Measurements from ENCODE around the gene SAMM50. TPM values are rescaled to one million over a fixed set of nuclear protein-coding genes. Genes with fewer than 3 reads are reported as not detected.
"Not testable (repeated sequence)": the region's sequence is repeated elsewhere in the genome, so short reads cannot be mapped to it uniquely, and the experiment has no call there.

The SAMM50 gene
- total RNA-seq, 1 experiment from 2014 or later: 40.8 TPM

DNA sequence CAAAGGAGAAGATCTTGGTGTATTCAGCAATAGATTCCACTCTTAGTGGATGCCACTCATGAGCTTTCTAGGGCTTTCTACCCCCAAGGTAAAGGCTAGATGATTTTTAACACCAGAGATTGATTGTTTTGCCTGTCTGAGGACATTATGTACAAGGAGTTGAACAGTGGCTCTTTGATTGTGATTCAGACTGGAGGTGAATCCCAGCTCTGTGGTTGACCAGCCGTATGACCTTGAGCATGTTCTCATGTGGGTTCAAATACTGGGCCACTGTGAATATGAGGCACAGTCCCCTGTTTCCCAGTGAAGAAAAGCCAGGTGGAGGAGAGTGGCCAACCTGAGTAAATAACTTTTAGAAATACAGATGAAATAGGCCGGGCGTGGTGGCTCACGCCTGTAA lies 44.9 kb downstream of the SAMM50 start:
- no peak for DNase-seq (ENCODE audit: low read depth)

DNA sequence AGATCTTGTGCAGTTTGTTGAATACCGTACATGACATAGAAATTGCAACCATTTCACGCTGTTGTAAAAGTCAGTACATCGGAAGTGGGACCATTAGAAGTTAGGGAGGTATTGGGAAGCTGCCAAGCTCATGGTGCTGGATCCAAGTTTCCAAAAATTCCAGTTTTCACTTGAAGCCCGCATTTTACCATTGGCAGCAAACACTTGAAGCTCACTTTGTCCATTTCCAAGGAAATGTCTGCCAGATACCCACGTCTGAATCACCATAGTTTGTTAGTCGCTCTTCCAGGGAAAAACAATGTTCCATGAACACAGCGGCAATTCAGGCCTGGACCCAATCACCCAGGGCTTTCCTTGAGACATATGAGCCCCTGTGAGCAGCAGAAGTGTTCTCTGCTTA lies 46.3 kb downstream of the SAMM50 start:
- DNase-seq (ENCODE audit: low read depth): no peak

DNA sequence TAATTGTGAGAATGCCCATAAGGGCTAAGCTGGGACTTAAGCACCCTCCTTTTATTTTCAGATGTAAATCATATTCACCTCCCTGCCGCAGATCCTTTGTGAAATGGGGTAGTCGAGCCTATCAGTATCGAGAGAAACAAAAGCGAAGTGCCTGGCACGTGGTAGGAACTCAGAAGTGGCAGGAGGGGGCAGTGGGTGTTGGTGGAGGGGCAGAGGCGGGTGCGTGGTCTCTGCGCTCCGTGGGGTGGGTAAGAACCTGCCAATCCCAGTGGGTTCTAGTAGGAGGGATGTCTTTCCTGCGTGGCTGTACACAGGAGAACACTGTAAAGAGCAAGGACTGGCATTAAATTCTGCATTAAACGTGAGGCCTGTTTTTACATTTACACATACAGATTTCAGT lies 47.1 kb downstream of the SAMM50 start:
- DNase-seq (ENCODE audit: low read depth): no peak

DNA sequence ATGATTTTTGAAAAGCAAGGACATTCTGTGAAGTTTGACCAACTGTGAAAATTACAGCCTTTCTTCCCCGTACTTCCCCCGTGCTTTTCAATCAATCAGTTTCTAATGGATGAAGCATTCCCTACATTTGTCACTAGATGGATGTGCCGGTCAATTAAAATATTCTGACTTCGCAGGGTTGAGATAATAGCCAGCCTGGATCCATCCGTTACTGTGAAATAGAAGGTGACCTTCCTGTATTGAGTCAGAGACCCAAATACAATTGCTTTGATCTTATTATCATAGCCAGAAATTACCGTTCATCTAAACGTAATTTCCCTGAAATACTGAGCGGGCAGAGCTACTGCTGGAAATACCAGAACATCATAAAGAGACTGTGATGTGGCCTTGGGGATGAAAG lies 47.8 kb downstream of the SAMM50 start:
- DNase-seq (ENCODE audit: low read depth): no peak

DNA sequence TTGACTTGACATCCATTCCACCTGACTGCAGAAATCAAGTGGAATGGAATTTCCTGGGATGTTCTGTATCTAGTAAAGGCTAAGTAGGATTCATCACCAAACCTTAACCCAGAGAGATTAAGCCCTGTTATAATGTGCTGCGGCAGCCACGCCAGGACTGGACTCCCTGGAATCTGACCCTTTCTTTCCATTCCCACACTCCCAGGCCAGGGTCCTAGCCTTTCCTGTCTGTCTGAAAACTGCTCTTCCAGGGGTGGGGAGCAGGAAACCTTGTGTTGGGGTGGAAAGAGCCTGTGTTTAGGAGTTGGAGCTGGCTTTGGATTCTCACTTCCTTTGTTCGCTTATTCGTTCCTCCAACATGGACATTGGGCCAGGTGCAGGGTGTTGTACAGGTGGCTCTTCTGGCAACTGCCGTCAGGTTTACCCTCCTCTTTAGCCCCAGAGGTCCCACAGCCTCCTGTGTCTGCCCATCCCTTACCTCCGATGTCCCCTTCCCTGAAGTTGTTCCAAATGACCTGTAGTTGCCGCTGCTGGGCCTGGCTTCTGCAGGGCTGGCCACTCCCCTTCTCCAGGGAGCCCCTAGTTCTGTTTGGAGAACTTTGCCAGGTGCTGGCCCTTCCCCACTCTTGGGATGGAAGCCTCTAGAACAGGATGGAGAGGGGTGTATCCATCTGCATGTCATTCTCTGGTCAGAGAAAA lies 48.3 kb downstream of the SAMM50 start:
- no peak for DNase-seq (ENCODE audit: low read depth)

DNA sequence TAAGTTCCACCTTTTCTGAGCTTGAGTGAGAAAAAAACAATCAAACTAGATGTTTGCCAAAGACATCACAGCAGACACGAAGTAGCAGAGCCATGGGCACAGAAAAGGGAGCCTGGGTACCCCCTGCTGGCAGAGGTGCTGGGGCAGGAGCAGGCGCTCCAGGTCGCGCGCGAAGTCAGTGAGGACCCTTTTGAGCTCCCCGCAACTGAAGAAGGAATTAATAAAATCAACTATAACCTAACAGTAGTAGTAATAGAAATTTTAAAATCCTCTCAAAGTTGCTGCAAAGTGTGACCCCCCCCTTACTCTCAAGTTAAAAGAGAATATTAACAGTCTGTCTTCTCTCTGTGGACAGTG lies 48.8 kb downstream of the SAMM50 start:
- DNase-seq (ENCODE audit: low read depth): no peak

DNA sequence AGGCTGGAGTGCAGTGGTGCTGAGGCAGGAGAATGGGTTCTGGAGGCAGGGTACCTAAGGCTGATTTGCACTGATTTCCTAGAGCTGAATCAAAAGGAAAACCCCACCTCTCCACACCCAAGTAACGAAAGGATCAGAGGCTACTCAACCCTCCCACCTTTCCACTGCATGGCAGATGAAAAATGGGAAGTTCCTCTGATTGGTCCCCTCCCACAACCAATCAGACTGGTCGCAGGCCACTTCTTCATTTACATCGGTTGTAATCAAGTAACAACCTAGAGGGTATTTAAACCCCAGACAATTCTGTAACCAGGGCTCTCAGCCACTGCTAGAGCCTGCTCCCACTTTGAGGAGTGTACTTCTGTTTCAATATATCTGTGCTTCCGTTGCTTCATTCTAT lies 50.3 kb downstream of the SAMM50 start:
- DNase-seq (ENCODE audit: low read depth): no peak

DNA sequence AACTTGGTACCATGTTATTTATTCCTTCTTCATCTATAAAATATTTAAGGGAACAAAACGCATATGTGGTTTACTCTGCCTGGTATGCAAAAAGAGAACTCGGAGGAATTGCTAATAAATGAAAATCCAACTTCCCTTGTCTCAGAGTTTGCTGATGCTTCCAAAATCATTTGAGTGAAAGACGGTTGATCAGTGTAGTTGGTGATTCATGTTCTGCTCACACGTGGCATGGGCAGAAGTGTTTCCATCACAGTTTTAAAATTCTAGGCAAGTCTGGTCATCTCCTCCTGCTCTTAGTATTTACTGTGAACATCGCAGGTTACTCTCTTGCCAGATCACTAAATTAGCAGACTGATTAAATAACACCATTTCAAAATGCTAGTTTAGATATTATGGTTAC lies 56.9 kb downstream of the SAMM50 start:
- no peak for DNase-seq (ENCODE audit: low read depth)

DNA sequence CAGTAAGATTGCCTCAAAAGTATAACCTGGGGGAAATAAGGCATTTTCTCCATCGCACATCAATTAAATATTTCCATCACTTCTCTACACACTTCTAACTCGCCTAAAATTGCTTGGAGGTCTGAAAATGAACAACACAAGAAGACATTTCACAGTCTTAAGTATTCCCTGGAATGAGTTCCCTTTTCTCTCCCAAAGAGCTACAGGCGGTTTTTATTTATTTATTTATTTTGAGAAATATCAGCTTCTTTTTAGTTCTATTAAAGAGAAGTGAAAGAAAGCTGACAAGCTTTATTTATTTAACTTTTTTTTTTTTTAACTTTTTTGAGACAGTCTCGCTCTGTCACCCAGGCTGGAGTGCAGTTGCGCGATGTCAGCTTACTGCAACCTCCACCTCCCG lies 57.3 kb downstream of the SAMM50 start:
- DNase-seq (ENCODE audit: low read depth): no peak

DNA sequence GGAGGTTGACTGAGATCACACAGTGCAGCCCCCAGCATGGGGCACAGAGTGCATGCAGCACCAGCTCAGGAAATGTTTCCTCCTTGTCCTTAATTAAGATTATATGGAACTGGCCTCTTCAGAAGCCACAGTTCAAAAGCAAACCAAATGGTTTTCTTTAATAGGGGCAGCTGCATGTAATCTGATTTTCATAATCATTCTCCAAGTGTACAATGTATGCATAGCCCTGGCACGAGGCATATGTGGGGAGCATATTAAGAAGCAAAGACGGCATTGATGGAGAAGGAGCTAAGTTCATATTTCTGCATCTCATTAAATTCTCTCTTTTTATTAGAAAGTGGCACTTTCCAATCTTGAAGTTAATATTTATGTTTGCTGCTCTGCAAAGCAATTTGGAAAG lies 59.0 kb downstream of the SAMM50 start:
- DNase-seq (ENCODE audit: low read depth): no peak

DNA sequence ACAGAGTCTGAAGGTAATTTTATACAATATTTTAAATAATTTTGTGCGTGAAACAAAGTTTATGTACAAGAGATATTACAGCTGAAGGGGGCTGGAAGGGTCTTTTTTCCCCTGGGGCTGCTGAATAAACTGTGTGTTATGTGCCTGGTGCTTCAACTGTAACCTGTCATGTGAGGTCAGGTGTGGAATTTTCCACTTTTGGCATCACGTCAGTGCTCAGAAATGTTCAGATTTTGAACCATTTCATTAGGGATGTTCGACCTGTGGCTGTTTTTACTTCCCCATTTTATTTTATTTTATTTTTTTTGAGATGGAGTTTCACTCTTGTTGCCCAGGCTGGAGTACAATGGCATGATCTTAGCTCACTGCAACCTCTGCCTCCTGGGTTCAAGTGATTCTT lies 61.3 kb downstream of the SAMM50 start:
- DNase-seq (ENCODE audit: low read depth): not testable (repeated sequence)

DNA sequence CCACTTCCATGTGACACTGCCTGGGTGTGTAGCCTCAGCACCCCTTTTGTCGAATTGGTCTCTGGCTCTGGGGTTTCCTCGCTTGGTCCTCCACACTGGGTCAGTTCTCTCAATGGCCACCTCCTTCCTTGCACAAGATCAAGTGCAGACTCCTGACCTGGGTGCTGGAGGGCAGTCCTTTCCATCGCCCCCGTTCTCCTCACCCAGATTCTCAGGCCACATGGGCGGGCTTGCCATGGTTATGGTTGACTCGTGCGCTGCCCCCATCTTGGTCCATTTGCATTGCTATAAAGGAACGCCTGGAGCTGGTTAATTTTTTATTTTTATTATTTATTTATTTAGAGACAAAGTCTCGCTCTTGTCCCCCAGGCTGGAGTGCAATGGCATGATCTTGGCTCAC lies 63.4 kb downstream of the SAMM50 start:
- DNase-seq (ENCODE audit: low read depth): no peak

DNA sequence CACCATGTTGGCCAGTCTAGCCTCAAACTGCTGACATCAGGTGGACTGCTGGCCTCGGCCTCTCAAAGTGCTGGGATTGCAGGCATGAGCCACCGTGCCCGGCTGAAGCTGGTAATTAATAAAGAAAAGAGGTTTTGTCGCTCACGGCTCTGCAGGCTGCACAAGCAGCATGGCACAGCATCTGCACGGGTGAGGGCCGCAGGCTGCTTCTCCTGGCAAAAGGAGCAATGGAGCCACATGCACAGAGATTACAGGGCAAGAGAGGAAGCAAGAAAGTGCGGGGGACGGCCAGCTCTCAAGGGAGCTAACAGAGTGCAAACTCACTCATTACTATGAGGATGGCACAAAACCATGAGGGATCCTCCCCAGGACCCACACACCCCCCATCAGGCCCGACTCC lies 64.2 kb downstream of the SAMM50 start:
- DNase-seq (ENCODE audit: low read depth): no peak

DNA sequence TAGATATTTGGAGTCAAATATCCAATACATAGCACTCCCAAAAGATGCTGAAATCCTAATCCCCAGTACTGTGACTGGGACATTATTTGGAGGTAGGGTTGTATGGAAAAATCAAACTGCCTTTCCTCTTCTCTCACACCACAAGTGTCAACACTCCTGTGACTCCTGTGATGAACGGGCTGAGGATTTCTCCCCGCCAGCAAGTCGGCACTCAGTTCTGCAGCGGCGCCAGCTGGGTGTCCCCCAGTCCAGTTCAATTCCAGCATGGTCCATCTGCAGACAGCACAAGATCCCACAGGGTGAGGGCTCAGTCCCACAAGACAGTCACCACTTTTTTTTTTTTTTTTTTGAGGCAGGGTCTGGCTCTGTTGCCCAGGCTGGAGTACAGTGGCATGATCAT lies 64.6 kb downstream of the SAMM50 start:
- no peak for DNase-seq (ENCODE audit: low read depth)

DNA sequence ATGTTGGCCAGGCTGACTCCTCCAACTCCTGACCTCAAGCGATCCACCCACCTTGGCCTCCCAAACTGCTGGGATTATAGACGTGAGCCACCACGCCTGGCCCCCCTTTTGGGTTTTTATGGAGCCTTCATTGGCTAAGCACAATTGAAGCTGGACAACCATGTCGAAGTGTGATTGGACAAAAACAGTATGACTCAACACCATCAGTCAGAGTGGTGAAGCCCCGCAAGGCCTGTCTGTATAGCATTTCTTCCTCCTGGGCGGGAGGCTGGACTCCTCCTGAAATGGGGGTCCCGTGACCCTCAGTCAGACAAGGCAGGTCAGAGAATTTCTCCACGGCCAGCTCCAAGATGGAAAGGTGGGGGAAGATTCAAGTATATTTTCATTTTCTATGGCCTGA lies 65.7 kb downstream of the SAMM50 start:
- DNase-seq (ENCODE audit: low read depth): no peak

DNA sequence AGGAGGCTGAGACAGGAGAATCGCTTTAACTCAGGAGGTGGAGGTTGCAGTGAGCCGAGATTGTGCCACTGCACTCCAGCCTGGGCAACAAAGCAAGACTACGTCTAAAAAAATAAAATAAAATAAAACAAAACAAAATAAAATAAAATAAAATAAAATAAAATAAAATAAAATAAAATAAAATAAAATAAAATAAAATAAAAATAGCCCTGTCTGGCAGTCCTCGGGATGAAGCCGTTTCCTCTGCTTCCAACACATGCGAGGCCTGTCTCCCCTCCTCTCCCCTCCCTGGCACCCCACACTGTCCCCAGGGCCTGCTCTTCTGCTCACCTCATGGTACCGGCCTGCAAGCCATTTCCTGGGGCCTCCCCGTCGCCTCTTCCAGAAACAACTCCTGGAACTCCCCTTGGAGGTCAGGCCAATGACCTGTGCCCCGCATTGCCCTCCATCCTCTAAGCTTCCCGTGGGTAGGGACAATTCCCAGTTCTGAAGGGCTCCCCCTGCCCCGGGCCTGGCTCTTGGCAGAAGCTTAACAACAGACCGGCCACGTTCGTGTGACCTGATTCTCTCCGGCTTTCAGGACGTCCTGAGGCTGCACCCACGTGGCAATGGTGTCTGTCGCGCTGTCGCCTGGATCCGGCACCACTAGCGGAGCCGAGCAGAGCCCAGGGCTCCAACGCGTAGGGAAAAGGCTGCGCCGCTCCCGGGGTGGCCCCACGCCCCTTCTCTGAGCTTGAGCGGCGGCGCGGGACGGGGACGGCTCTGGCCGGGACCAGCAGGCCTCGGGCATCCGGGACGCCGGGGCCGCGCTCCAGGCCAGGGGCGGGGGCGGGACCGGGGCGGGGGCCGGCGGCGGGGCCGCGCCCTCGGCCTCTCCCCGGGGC lies 68.4 kb downstream of the SAMM50 start:
- DNase-seq (ENCODE audit: low read depth): no peak

DNA sequence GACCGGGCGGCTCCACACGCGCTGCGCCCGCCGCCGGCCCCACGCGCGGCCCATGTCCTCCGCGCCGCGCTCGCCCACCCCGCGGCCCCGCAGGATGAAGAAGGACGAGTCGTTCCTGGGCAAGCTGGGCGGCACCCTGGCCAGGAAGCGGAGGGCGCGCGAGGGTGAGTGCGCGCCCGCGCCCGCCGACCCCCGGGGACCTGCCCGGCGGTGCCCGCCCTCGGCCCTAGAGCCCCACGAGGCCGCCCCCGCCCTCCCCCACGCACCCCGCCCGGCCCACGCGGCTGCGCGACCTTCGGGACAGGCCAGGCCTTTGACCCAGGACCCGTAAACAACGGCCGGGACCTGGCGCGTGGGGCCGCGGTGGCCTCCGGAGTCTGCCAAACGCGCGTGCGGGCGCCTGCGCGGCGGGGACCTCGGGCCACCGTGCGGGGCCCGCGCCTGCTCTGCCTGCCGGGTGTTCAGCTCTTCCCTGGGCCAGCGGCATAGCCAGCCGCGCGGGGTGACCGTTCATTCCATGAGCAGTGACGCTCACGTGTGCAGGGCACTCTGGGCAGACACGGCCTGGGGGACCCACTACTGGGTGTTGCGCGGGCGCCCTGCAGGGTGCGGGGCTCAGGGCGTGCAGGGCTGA lies 69.2 kb downstream of the SAMM50 start, which contains the start of gene PARVB:
PARVB (plus strand) TSS at position 15 of the 634 bp plus-strand sequence; CDS start at position 53, 38 bp downstream.
- no peak for DNase-seq (ENCODE audit: low read depth)

DNA sequence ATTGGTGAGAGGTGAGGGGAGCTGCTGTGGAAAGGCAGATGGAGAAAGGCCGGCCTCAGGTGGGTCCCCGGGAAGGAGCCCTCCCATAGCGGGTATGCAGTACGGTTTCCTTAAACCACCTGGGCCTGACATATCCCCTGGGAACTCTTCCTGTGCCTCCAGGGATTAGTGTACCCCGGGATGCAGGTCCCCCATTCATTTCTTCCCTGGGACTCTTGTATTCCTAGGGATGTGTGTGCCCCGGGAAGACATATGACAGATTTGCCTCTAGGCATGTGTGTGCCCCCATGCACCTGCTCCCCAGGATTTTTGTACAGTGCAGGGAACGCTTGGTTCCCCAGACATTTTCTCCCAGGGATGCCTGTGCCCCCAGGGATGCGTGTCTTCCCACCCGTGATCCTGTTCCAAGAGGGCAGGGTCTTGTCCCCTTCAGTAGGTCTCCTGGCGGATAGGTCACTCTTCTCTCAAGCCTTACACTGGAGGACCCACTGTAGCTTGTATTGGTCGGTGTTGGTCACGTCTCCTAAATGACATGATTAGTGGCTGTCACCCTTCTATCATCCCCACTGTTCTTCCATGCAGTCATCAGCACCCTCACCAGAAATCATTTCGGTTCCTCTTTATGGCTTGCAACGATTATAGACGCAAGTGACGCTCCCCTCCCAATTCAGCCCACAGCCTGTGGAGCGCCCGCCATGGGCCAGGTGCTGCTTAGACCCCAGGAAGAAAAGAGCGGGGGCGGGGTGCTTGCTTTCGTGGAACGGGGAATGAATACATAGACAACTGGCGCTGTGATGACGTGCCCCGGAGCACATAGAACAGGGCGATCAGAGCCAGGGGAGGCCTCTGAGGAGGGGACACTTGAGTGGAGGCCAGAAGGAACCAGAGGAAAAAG lies 70.2 kb downstream of the SAMM50 start:
- no peak for DNase-seq (ENCODE audit: low read depth)

DNA sequence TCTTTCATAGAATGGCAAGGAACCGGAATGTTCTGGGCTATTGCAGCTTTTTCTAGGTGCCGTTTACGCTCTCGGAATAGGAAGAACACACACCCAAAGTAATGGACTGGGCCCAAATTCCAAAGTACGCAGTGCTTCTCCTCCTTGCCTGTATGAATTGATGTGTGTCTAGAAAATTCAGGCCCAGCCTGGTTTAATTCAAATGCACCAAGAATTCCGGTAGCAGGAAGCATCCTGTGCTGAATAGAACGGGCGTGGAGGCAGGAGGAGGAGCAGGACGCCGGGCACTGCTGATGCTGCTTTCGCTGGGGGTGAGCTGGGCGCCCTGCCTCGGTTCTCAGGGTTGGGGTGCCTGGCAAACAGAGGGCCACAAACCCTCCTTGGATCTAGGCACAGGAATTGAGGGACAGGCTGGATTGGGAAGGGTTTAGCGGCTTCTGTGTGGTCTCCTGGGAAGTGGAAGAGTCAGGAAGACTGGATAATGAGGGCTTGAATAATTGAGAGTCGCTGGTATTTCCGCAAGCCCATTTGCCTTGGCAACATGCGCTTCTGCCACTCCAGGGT lies 70.9 kb downstream of the SAMM50 start:
- no peak for DNase-seq (ENCODE audit: low read depth)

DNA sequence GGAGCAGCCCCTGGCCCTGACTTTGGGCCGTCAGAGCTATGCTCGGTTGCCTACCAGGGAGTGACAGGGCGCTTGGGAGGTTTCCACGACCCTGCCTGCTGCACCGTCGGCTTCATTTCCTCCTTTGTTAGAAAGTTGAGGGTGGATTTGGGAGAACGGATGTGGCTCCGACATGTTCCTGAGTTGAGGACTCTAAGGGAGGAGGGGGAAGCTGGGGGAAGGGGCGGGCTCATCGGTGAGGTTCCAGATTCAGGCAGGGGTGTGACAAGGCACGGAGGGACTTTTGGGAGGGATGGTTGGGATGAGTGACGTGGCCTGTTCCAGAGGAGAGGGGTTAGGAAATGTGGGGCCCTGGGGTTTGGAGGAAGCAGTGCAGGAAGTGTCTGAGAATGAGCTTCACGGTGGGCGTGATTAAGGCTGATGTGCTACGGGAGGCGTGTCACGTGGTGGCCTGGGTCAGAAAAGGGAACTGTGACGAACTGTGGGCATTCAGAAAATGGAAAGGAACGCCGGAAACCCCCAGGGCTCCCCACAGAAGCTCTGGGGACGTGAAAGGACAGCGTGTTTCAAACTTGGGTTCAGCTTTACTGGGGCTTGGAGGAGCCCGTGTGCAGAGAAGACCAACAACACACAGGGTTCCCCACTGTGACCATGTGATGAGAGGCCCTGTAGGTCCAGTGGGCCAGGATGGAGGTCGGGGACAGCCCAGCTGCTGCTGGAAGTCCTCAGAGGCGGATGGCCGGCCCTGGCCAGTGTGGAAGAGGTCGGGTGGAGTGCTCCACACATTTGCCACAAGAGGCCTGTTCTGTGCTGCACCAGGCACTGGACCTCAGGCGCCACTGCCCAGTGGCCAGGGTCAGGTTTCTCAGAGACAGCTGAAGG lies 71.6 kb downstream of the SAMM50 start:
- peak; percentile 7 for DNase-seq (ENCODE audit: low read depth)

Data from M059J (cell line).